HCT116 (cell line): Measurements from ENCODE around the gene EIF2A. TPM values are rescaled to one million over a fixed set of nuclear protein-coding genes. Genes with fewer than 3 reads are reported as not detected.

Experiments used
- ATAC-seq: fragments of 200-7000 bp; cut with Tn5 transposase; 2 replicates; pipeline ENCODE4 v1.9.1; 2020; ENCODE audit warnings: mild to moderate bottlenecking, moderate library complexity
- BruUV-seq: library from RNA; stranded (reverse); fragments of 400-500 nt; replicated peaks from 2 replicates; lab custom pipeline; 2021; lab: Mats Ljungman, UMichigan
- CTCF ChIA-PET: fragments of 300-600 bp; sonication (Branson Sonifier 250); formaldehyde crosslinking; loops from one replicate; lab custom pipeline; 2021; ENCODE audit warnings: antibody characterized with exemption; lab: Charles Lee
- POLR2A ChIA-PET: fragments of 300-600, 350-600 bp; sonication (Branson Sonifier 250); formaldehyde crosslinking; loops from one replicate; lab custom pipeline; 2021; ENCODE audit warnings: antibody characterized with exemption; lab: Charles Lee
- RAD21 ChIA-PET, 2 experiments: fragments of 300-600 bp; sonication (Branson Sonifier 250); formaldehyde crosslinking; loops; one replicate each; lab custom pipeline; 2023; ENCODE audit warnings: low total read pairs in 2 of 2; ENCODE audit not compliant: uncharacterized antibody in 2 of 2, unreplicated experiment in 2 of 2, low non-redundant PET in 1 of 2; lab: Charles Lee
- DNase-seq: peaks from one replicate; pipeline ENCODE4 v3.0.0-alpha.2; 2010; ENCODE audit warnings: low read depth, low spot score
- H2AFZ ChIP-seq: fragments of 200-600 bp; shearing (Covaris generic), sonication (generic); 2 replicates; pipeline ENCODE4 v1.6.1; 2017; ENCODE audit warnings: low read depth, mixed run types, mixed read lengths, antibody characterized with exemption, low read length; ENCODE audit not compliant: poor library complexity, severe bottlenecking
- H3K27ac ChIP-seq: 2 replicates; pipeline ENCODE4 v1.5.1; 2012; ENCODE audit warnings: low read depth, low read length
- H3K27me3 ChIP-seq: fragments of 200-600 bp; sonication (generic); 2 replicates; pipeline ENCODE4 v1.6.1; 2016; ENCODE audit warnings: mixed run types, low read length, mixed read lengths; ENCODE audit not compliant: insufficient read depth
- H3K36me3 ChIP-seq, 2 experiments: fragments of 200-500 bp in 1 of 2; fragments of 200-600 bp in 1 of 2; sonication (Bioruptor generic) in 1 of 2; sonication (generic) in 1 of 2; 2 replicates each; pipeline versions ENCODE4 v1.5.1 to v1.6.1; 2014 to 2016; ENCODE audit warnings: low read length in 2 of 2, inconsistent platforms in 1 of 2, mixed read lengths in 1 of 2, mixed run types in 1 of 2; ENCODE audit not compliant: insufficient read depth in 2 of 2, control insufficient read depth in 1 of 2
- H3K4me1 ChIP-seq, 2 experiments: fragments of 200-600 bp in 1 of 2; sonication (generic) in 1 of 2; 2 replicates each; pipeline versions ENCODE4 v1.5.1 to v1.6.1; 2012 to 2017; ENCODE audit warnings: low read length in 2 of 2, inconsistent platforms in 1 of 2, mild to moderate bottlenecking in 1 of 2, mixed read lengths in 1 of 2, mixed run types in 1 of 2, moderate library complexity in 1 of 2; ENCODE audit not compliant: insufficient read depth in 2 of 2, control insufficient read depth in 1 of 2
- H3K4me2 ChIP-seq: fragments of 200-600 bp; sonication (generic); 2 replicates; pipeline ENCODE4 v1.6.1; 2017; ENCODE audit warnings: mixed run types, low read length, mixed read lengths
- H3K4me3 ChIP-seq, 2 experiments: fragments of 200-600 bp in 1 of 2; sonication (generic) in 1 of 2; replicated peaks in 1 of 2; 2 replicates each; pipeline ENCODE4 v1.5.1; 2011 to 2016; ENCODE audit warnings: low read length in 2 of 2, control low read depth in 1 of 2, low read depth in 1 of 2, mild to moderate bottlenecking in 1 of 2, mixed read lengths in 1 of 2, mixed run types in 1 of 2
- H3K79me2 ChIP-seq: fragments of 200-600 bp; sonication (generic); 2 replicates; pipeline ENCODE4 v1.6.1; 2017; ENCODE audit warnings: mild to moderate bottlenecking, mixed run types, low read length, moderate library complexity, mixed read lengths; ENCODE audit not compliant: insufficient read depth
- H3K9ac ChIP-seq: fragments of 200-600 bp; sonication (generic); 2 replicates; pipeline ENCODE4 v1.6.1; 2016; ENCODE audit warnings: low read length, mixed read lengths
- H3K9me2 ChIP-seq: fragments of 200-600 bp; sonication (generic), shearing (Covaris generic); 2 replicates; pipeline ENCODE4 v1.6.1; 2017; ENCODE audit warnings: mixed run types, mild to moderate bottlenecking, moderate library complexity; ENCODE audit not compliant: insufficient read depth
- H3K9me3 ChIP-seq, 2 experiments: fragments of 200-500 bp in 1 of 2; fragments of 200-600 bp in 1 of 2; sonication (Bioruptor generic) in 1 of 2; sonication (generic) in 1 of 2; 2 replicates each; pipeline ENCODE4 v1.6.1; 2014 to 2017; ENCODE audit warnings: low read length in 2 of 2, mixed read lengths in 2 of 2, inconsistent platforms in 1 of 2, low read depth in 1 of 2, mild to moderate bottlenecking in 1 of 2, mixed run types in 1 of 2, moderate library complexity in 1 of 2; ENCODE audit not compliant: control insufficient read depth in 1 of 2, insufficient read depth in 1 of 2
- H4K20me1 ChIP-seq: fragments of 200-600 bp; sonication (generic), shearing (Covaris generic); 2 replicates; pipeline ENCODE4 v1.6.1; 2017; ENCODE audit warnings: mixed run types, mild to moderate bottlenecking, moderate library complexity; ENCODE audit not compliant: insufficient read depth
- CBX3 ChIP-seq: IDR thresholded peaks from 2 replicates; pipeline ENCODE4 v1.6.1; 2012; ENCODE audit warnings: low read depth
- CEBPB ChIP-seq: IDR thresholded peaks from 2 replicates; pipeline ENCODE4 v1.6.1; 2012; ENCODE audit warnings: low read depth
- EGR1 ChIP-seq: IDR thresholded peaks from 2 replicates; pipeline ENCODE4 v1.6.1; 2012; ENCODE audit warnings: low read depth
- ELF1 ChIP-seq: IDR thresholded peaks from 2 replicates; pipeline ENCODE4 v1.6.1; 2012; ENCODE audit warnings: low read depth, borderline replicate concordance
- EZH2phosphoT487 ChIP-seq: fragments of 200-600 bp; IDR thresholded peaks from 2 replicates; pipeline ENCODE4 v1.6.1; 2018; ENCODE audit warnings: antibody characterized with exemption, borderline replicate concordance
- FOSL1 ChIP-seq: IDR thresholded peaks from 2 replicates; pipeline ENCODE4 v1.6.1; 2012; ENCODE audit warnings: low read depth
- POLR2AphosphoS5 ChIP-seq: IDR thresholded peaks from 2 replicates; pipeline ENCODE4 v1.6.1; 2011; ENCODE audit warnings: mild to moderate bottlenecking, low read depth, low read length, moderate library complexity
- RAD21 ChIP-seq: IDR thresholded peaks from 2 replicates; pipeline ENCODE4 v1.6.1; 2012; ENCODE audit warnings: low read depth, mild to moderate bottlenecking
- REST ChIP-seq: IDR thresholded peaks from 2 replicates; pipeline ENCODE4 v1.6.1; 2012; ENCODE audit warnings: low read depth
- SIN3A ChIP-seq: IDR thresholded peaks from 2 replicates; pipeline ENCODE4 v1.6.1; 2012; ENCODE audit warnings: low read depth
- TCF7L2 ChIP-seq: IDR thresholded peaks from 2 replicates; pipeline ENCODE4 v1.7.0; 2011; ENCODE audit warnings: borderline replicate concordance, inconsistent platforms; ENCODE audit not compliant: insufficient read depth, insufficient read length; ENCODE audit errors: extremely low read depth
- ZNF274 ChIP-seq: fragments of 200-500 bp; sonication (Bioruptor generic); IDR thresholded peaks from 2 replicates; pipeline ENCODE4 v1.6.1; 2014; ENCODE audit warnings: mild to moderate bottlenecking, low read depth, low read length, inconsistent platforms
- intact Hi-C: fragments of 100-400 bp; cut with micrococcal nuclease; formaldehyde crosslinking; loops from 2 replicates; pipeline ENCODE4 v1.10.0; 2022
- total RNA-seq: library from RNA; stranded (reverse); gene quantifications from one replicate; pipeline ENCODE4 v1.2.1, GENCODE V29; 2021; ENCODE audit not compliant: unreplicated experiment
- TF ChIP-seq, protein P1 (sequence below), 3 experiments: fragments of 200-600 bp in 1 of 3; sonication (generic) in 1 of 3; IDR thresholded peaks in 2 of 3; conservative IDR thresholded peaks in 1 of 3; 2 replicates each; pipeline ENCODE4 v1.5.1; 2012 to 2017; ENCODE audit warnings: low read depth in 2 of 3, low read length in 2 of 3, antibody characterized with exemption in 1 of 3, borderline replicate concordance in 1 of 3, control low read depth in 1 of 3, mild to moderate bottlenecking in 1 of 3, mixed read lengths in 1 of 3, mixed run types in 1 of 3, moderate library complexity in 1 of 3; ENCODE audit not compliant: insufficient read depth in 1 of 3

EIF2A gene
- total RNA-seq, 1 experiment from 2014 or later = 126 TPM

DNA sequence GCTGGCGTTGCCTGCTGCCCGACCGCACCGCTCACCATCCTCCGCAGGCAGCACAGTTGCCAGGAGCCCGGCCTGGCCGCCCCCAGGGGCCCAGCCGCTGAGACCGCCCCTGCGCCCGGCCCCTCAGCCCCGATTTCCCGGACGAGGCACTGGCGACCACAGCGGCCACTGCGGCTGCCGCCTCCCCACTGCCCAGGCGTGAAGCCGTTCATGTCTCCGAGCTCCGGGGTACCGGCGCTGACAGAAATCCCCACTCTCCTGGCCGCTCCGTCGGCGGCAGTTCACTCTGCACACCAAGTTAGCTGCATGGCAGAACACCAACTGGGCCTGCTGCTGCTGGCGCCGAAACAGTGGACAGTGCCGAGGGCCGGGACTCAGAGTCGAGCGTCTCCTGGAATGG, 65.1 kb downstream of the EIF2A start:
- no peak for ATAC-seq
- Histone ChIP-seq H3K4me2 (no peak overlapping the region), H3K9me2 (no peaks in the 10 kb centered on the region), H3K36me3 (no peaks in the 10 kb centered on the region), H3K79me2 (peaks cover 81% of the 10 kb centered on the region), H3K9ac (no peak overlapping the region), H3K27ac (no peak overlapping the region), H3K27me3 (no peaks in the 10 kb centered on the region), H2AFZ (no peak overlapping the region), H3K4me3 (no peak overlapping the region), H4K20me1 (peaks cover 10% of the 10 kb centered on the region; the same call in 1 of the 2 replicates), H3K9me3 (no peaks in the 10 kb centered on the region), H3K4me1 (no peaks in the 10 kb centered on the region)
- intact Hi-C loops = no loop called here
- ChIA-PET POLR2A (interaction anchor here (1.6 kb wide), 1 partner anchor 9 kb away, joined by 3 read pairs; the partner anchor contains the start of gene SELENOT), CTCF (no interaction called here), RAD21 (no interaction called here)
- BruUV-seq = no TSS peak
- TF ChIP-seq FOSL1 = no peak
- no peak for TF ChIP-seq RAD21
- no peak for TF ChIP-seq ELF1
- TF ChIP-seq CEBPB = no peak
- DNase-seq = no peak

GRCh38 chr3:150612494-150612893, 65.9 kb downstream of the EIF2A start:
- Histone ChIP-seq H3K9me2 (no peaks in the 10 kb centered on the region), H2AFZ (no peak overlapping the region), H3K4me3 (no peak overlapping the region), H3K36me3 (no peaks in the 10 kb centered on the region), H4K20me1 (peaks cover 10% of the 10 kb centered on the region; the same call in 1 of the 2 replicates), H3K9me3 (no peaks in the 10 kb centered on the region), H3K27ac (no peak overlapping the region), H3K4me2 (no peak overlapping the region), H3K9ac (no peak overlapping the region), H3K4me1 (no peaks in the 10 kb centered on the region), H3K79me2 (peaks cover 81% of the 10 kb centered on the region), H3K27me3 (no peaks in the 10 kb centered on the region)
- ChIA-PET RAD21 (no interaction called here), POLR2A (interaction anchor here (1.6 kb wide), 1 partner anchor 10 kb away, joined by 3 read pairs; the partner anchor contains the start of gene SELENOT), CTCF (no interaction called here)
- ATAC-seq (no peak), DNase-seq (no peak)
- intact Hi-C loops = no loop called here
- no TSS peak for BruUV-seq
- TF ChIP-seq TCF7L2 = no peak
- TF ChIP-seq CEBPB = no peak
- TF ChIP-seq FOSL1 = no peak
- TF ChIP-seq CBX3 = no peak
- TF ChIP-seq REST = no peak
- TF ChIP-seq ELF1 = no peak
- TF ChIP-seq SIN3A = no peak
- TF ChIP-seq, protein P1, sequence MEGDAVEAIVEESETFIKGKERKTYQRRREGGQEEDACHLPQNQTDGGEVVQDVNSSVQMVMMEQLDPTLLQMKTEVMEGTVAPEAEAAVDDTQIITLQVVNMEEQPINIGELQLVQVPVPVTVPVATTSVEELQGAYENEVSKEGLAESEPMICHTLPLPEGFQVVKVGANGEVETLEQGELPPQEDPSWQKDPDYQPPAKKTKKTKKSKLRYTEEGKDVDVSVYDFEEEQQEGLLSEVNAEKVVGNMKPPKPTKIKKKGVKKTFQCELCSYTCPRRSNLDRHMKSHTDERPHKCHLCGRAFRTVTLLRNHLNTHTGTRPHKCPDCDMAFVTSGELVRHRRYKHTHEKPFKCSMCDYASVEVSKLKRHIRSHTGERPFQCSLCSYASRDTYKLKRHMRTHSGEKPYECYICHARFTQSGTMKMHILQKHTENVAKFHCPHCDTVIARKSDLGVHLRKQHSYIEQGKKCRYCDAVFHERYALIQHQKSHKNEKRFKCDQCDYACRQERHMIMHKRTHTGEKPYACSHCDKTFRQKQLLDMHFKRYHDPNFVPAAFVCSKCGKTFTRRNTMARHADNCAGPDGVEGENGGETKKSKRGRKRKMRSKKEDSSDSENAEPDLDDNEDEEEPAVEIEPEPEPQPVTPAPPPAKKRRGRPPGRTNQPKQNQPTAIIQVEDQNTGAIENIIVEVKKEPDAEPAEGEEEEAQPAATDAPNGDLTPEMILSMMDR (IDR thresholded peaks at IDR 0.05 in 2 of 3, conservative IDR thresholded peaks at IDR 0.05 in 1 of 3; ENCODE audit: borderline replicate concordance in 1 of 3, insufficient read depth in 1 of 3, low read depth in 2 of 3, low read length in 2 of 3) = no peak
- TF ChIP-seq EZH2phosphoT487 = no peak
- no peak for TF ChIP-seq POLR2AphosphoS5
- no peak for TF ChIP-seq EGR1
- TF ChIP-seq ZNF274 = no peak
